Measurements from ENCODE around the gene ANKDD1A. TPM values are rescaled to one million over a fixed set of nuclear protein-coding genes. Genes with fewer than 3 reads are reported as not detected.

The ANKDD1A gene
- total RNA-seq, 1 experiment from 2014 or later, result 6.1 TPM

- TF ChIP-seq ZNF671 (CRISPR knock-in tag; IDR thresholded peaks at IDR 0.05) (no peak), ATF1 (CRISPR knock-in tag; IDR thresholded peaks at IDR 0.05) (no peak), E2F5 (CRISPR knock-in tag; IDR thresholded peaks at IDR 0.05) (no peak)
- TF ChIP-seq, protein P1, sequence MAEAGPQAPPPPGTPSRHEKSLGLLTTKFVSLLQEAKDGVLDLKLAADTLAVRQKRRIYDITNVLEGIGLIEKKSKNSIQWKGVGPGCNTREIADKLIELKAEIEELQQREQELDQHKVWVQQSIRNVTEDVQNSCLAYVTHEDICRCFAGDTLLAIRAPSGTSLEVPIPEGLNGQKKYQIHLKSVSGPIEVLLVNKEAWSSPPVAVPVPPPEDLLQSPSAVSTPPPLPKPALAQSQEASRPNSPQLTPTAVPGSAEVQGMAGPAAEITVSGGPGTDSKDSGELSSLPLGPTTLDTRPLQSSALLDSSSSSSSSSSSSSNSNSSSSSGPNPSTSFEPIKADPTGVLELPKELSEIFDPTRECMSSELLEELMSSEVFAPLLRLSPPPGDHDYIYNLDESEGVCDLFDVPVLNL (CRISPR knock-in tag; IDR thresholded peaks at IDR 0.05; ENCODE audit: borderline replicate concordance, low read depth), result no peak
These were observed 75.4 kb downstream of the ANKDD1A start (continued) for GRCh38 chr15:64987136-64987535.

DNA sequence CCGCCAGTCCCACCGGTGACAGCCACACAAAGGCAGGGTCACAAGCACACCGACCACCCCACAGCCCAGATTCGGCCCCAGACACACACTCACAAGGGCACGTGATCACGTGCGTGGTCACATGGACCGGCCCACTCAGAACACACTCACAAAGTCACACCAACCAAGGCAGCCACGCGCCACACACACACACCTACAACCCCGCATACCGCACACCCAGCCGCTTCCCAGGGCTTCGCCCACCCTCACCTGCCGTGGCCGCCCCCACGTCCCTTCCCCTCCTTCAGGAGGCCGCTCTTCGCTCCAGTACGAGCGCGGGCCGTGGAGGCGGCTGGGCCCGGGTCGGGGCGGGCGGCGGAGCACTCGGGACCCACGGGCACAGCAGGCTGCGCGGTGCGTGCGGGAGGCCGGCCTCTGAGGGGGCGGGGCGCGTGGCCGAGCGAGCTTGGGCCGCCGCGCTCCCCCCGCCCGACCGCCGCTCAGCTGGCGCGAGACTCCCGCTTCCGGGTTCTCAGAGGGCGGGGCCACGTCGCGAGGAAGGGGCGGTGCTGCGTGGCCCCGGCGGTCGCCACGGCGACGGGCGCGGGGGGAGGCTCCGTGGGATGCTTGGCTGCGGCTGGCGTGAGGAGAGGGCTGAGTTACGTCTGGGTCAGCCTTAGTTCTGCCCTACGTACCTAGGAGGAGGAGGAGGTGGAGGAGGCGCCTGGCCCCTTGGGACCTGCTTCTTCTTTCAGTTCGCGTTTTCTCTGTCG is 77.9 kb downstream of the ANKDD1A start, which contains the start of gene SPG21:
TSS of gene SPG21 (minus strand) at position 499 of the 752 bp plus-strand sequence. CDS start 6,345 bp downstream, outside the sequence.
- H3K27me3 Mint-ChIP-seq (ENCODE audit: low read depth), result no peaks in the 10 kb centered on the region; the same call in 1 of the 2 replicates
- H3K36me3 Mint-ChIP-seq, result 0 out of 2 replicates have a peak, but pooled peaks cover 3% of the 10 kb centered on the region
- peaks cover 19% of the 10 kb centered on the region for H3K4me1 Mint-ChIP-seq
- no peaks in the 10 kb centered on the region for H3K9me3 Mint-ChIP-seq
- ATAC-seq, result peak; percentile 97
- DNase-seq (ENCODE audit: low spot score), result peak; percentile 85
- H3K27ac Mint-ChIP-seq, result peak within 1 kb of the TSS; percentile 95
- ChIA-PET POLR2A (interaction anchor here (0.6 kb wide), 1 partner anchor 95 kb away, joined by 3 read pairs; no protein-coding TSS in a partner anchor), CTCF (interaction anchor here (0.6 to 2.2 kb wide), 6 partner anchors 10 to 180 kb away, joined by 3 to 12 read pairs (median 4); no protein-coding TSS in a partner anchor)
- H3K4me3 Mint-ChIP-seq, result peak within 1 kb of the TSS; percentile 95
- peak; percentile 35; the same call in 1 of the 2 replicates for TF ChIP-seq FOXP4 (CRISPR knock-in tag; IDR thresholded peaks at IDR 0.05)
- TF ChIP-seq, protein P2, sequence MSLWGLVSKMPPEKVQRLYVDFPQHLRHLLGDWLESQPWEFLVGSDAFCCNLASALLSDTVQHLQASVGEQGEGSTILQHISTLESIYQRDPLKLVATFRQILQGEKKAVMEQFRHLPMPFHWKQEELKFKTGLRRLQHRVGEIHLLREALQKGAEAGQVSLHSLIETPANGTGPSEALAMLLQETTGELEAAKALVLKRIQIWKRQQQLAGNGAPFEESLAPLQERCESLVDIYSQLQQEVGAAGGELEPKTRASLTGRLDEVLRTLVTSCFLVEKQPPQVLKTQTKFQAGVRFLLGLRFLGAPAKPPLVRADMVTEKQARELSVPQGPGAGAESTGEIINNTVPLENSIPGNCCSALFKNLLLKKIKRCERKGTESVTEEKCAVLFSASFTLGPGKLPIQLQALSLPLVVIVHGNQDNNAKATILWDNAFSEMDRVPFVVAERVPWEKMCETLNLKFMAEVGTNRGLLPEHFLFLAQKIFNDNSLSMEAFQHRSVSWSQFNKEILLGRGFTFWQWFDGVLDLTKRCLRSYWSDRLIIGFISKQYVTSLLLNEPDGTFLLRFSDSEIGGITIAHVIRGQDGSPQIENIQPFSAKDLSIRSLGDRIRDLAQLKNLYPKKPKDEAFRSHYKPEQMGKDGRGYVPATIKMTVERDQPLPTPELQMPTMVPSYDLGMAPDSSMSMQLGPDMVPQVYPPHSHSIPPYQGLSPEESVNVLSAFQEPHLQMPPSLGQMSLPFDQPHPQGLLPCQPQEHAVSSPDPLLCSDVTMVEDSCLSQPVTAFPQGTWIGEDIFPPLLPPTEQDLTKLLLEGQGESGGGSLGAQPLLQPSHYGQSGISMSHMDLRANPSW (CRISPR knock-in tag; conservative IDR thresholded peaks at IDR 0.05; ENCODE audit: low read depth), result 0 out of 2 replicates have a peak, but pooled peaks have one; percentile 85
- peak; percentile 72 for TF ChIP-seq FOXP1 (CRISPR knock-in tag; IDR thresholded peaks at IDR 0.05; ENCODE audit: borderline replicate concordance)
- TF ChIP-seq ZNF232 (CRISPR knock-in tag; IDR thresholded peaks at IDR 0.05), result peak; percentile 66; the same call in 1 of the 2 replicates
- peak; percentile 82; the same call in 1 of the 2 replicates for TF ChIP-seq NR3C1 (CRISPR knock-in tag; conservative IDR thresholded peaks at IDR 0.05; ENCODE audit: low read depth)
- TF ChIP-seq, protein P3, sequence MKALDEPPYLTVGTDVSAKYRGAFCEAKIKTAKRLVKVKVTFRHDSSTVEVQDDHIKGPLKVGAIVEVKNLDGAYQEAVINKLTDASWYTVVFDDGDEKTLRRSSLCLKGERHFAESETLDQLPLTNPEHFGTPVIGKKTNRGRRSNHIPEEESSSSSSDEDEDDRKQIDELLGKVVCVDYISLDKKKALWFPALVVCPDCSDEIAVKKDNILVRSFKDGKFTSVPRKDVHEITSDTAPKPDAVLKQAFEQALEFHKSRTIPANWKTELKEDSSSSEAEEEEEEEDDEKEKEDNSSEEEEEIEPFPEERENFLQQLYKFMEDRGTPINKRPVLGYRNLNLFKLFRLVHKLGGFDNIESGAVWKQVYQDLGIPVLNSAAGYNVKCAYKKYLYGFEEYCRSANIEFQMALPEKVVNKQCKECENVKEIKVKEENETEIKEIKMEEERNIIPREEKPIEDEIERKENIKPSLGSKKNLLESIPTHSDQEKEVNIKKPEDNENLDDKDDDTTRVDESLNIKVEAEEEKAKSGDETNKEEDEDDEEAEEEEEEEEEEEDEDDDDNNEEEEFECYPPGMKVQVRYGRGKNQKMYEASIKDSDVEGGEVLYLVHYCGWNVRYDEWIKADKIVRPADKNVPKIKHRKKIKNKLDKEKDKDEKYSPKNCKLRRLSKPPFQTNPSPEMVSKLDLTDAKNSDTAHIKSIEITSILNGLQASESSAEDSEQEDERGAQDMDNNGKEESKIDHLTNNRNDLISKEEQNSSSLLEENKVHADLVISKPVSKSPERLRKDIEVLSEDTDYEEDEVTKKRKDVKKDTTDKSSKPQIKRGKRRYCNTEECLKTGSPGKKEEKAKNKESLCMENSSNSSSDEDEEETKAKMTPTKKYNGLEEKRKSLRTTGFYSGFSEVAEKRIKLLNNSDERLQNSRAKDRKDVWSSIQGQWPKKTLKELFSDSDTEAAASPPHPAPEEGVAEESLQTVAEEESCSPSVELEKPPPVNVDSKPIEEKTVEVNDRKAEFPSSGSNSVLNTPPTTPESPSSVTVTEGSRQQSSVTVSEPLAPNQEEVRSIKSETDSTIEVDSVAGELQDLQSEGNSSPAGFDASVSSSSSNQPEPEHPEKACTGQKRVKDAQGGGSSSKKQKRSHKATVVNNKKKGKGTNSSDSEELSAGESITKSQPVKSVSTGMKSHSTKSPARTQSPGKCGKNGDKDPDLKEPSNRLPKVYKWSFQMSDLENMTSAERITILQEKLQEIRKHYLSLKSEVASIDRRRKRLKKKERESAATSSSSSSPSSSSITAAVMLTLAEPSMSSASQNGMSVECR (CRISPR knock-in tag; IDR thresholded peaks at IDR 0.05; ENCODE audit: borderline replicate concordance), result peak; percentile 73
- TF ChIP-seq ZNF138 (CRISPR knock-in tag; conservative IDR thresholded peaks at IDR 0.05), result 0 out of 2 replicates have a peak, but pooled peaks have one; percentile 40
- TF ChIP-seq SMAD3 (CRISPR knock-in tag; IDR thresholded peaks at IDR 0.05; ENCODE audit: borderline replicate concordance), result no peak
- TF ChIP-seq, protein P4, sequence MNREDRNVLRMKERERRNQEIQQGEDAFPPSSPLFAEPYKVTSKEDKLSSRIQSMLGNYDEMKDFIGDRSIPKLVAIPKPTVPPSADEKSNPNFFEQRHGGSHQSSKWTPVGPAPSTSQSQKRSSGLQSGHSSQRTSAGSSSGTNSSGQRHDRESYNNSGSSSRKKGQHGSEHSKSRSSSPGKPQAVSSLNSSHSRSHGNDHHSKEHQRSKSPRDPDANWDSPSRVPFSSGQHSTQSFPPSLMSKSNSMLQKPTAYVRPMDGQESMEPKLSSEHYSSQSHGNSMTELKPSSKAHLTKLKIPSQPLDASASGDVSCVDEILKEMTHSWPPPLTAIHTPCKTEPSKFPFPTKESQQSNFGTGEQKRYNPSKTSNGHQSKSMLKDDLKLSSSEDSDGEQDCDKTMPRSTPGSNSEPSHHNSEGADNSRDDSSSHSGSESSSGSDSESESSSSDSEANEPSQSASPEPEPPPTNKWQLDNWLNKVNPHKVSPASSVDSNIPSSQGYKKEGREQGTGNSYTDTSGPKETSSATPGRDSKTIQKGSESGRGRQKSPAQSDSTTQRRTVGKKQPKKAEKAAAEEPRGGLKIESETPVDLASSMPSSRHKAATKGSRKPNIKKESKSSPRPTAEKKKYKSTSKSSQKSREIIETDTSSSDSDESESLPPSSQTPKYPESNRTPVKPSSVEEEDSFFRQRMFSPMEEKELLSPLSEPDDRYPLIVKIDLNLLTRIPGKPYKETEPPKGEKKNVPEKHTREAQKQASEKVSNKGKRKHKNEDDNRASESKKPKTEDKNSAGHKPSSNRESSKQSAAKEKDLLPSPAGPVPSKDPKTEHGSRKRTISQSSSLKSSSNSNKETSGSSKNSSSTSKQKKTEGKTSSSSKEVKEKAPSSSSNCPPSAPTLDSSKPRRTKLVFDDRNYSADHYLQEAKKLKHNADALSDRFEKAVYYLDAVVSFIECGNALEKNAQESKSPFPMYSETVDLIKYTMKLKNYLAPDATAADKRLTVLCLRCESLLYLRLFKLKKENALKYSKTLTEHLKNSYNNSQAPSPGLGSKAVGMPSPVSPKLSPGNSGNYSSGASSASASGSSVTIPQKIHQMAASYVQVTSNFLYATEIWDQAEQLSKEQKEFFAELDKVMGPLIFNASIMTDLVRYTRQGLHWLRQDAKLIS (CRISPR knock-in tag; IDR thresholded peaks at IDR 0.05; ENCODE audit: borderline replicate concordance), result no peak
- TF ChIP-seq SP1 (CRISPR knock-in tag; conservative IDR thresholded peaks at IDR 0.05), result peak; percentile 92
- peak; percentile 92 for TF ChIP-seq TP53 (CRISPR knock-in tag; IDR thresholded peaks at IDR 0.05)
- TF ChIP-seq, protein P5, sequence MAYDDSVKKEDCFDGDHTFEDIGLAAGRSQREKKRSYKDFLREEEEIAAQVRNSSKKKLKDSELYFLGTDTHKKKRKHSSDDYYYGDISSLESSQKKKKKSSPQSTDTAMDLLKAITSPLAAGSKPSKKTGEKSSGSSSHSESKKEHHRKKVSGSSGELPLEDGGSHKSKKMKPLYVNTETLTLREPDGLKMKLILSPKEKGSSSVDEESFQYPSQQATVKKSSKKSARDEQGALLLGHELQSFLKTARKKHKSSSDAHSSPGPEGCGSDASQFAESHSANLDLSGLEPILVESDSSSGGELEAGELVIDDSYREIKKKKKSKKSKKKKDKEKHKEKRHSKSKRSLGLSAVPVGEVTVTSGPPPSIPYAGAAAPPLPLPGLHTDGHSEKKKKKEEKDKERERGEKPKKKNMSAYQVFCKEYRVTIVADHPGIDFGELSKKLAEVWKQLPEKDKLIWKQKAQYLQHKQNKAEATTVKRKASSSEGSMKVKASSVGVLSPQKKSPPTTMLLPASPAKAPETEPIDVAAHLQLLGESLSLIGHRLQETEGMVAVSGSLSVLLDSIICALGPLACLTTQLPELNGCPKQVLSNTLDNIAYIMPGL (CRISPR knock-in tag; IDR thresholded peaks at IDR 0.05), result peak; percentile 64; the same call in 1 of the 2 replicates

Measured in WTC11 (cell line).